Neural progenitor cell (in vitro differentiated cells): Measurements from ENCODE around the gene LIN7B. TPM values are rescaled to one million over a fixed set of nuclear protein-coding genes. Genes with fewer than 3 reads are reported as not detected.

Experiments
- DNase-seq: peaks from one replicate; pipeline ENCODE4 v3.0.0-alpha.2; 2016; ENCODE audit warnings: low spot score
- H2AFZ ChIP-seq: fragments of 200-600 bp; sonication (generic); replicated peaks from 2 replicates; pipeline ENCODE4 v1.6.1; 2016; ENCODE audit warnings: antibody characterized with exemption
- H3F3A ChIP-seq: fragments of 200-600 bp; sonication (generic); 2 replicates; pipeline ENCODE4 v1.6.1; 2016; ENCODE audit warnings: antibody characterized with exemption, low read depth
- H3K27ac ChIP-seq: fragments of 200-600 bp; sonication (generic); 2 replicates; pipeline ENCODE4 v1.5.1; 2016; ENCODE audit warnings: mild to moderate bottlenecking
- H3K27me3 ChIP-seq: fragments of 200-600 bp; sonication (generic); 2 replicates; pipeline ENCODE4 v1.6.1; 2016; ENCODE audit warnings: mild to moderate bottlenecking, moderate library complexity
- H3K36me3 ChIP-seq: fragments of 200-600 bp; sonication (generic); 2 replicates; pipeline ENCODE4 v1.5.1; 2016
- H3K4me1 ChIP-seq: fragments of 200-600 bp; sonication (generic); 2 replicates; pipeline ENCODE4 v1.6.1; 2016; ENCODE audit warnings: mixed run types
- H3K4me2 ChIP-seq: fragments of 200-600 bp; sonication (generic); 2 replicates; pipeline ENCODE4 v1.6.1; 2016
- H3K4me3 ChIP-seq: fragments of 200-600 bp; sonication (generic); 2 replicates; pipeline ENCODE4 v1.5.1; 2016
- H3K79me2 ChIP-seq: fragments of 200-600 bp; sonication (generic); 2 replicates; pipeline ENCODE4 v1.6.1; 2016; ENCODE audit warnings: low read depth
- H3K9ac ChIP-seq: fragments of 200-600 bp; sonication (generic); 2 replicates; pipeline ENCODE4 v1.6.1; 2016
- H3K9me3 ChIP-seq: fragments of 200-600 bp; sonication (generic); 2 replicates; pipeline ENCODE4 v1.5.1; 2016; ENCODE audit warnings: low read depth
- H4K20me1 ChIP-seq: fragments of 200-600 bp; sonication (generic); 2 replicates; pipeline ENCODE4 v1.6.1; 2016; ENCODE audit warnings: low read depth
- H3K27ac Mint-ChIP-seq: 3 replicates; pipeline ENCODE4 v1.8.0; 2021; ENCODE audit warnings: mixed read lengths
- H3K27me3 Mint-ChIP-seq: 2 replicates; pipeline ENCODE4 v1.8.0; 2022; ENCODE audit warnings: low read depth, mild to moderate bottlenecking, inconsistent platforms, moderate library complexity, mixed read lengths; ENCODE audit not compliant: insufficient read depth
- H3K36me3 Mint-ChIP-seq: 3 replicates; pipeline ENCODE4 v1.8.0; 2021; ENCODE audit warnings: mixed read lengths
- H3K4me1 Mint-ChIP-seq: 3 replicates; pipeline ENCODE4 v1.8.0; 2021; ENCODE audit warnings: mixed read lengths
- H3K4me3 Mint-ChIP-seq: 3 replicates; pipeline ENCODE4 v1.8.0; 2021; ENCODE audit warnings: mild to moderate bottlenecking, moderate library complexity, mixed read lengths
- H3K9me3 Mint-ChIP-seq: 3 replicates; pipeline ENCODE4 v1.8.0; 2020; ENCODE audit warnings: mixed read lengths
- EZH2 ChIP-seq: fragments of 200-600 bp; sonication (generic); IDR thresholded peaks from 2 replicates; pipeline ENCODE4 v1.6.1; 2017; ENCODE audit warnings: antibody characterized with exemption, mild to moderate bottlenecking, moderate library complexity
- EZH2phosphoT487 ChIP-seq: fragments of 200-600 bp; sonication (generic); IDR thresholded peaks from 2 replicates; pipeline ENCODE4 v1.6.1; 2017; ENCODE audit warnings: antibody characterized with exemption
- total RNA-seq: library from RNA; depleted of rRNA; stranded (reverse); fragments of >200 nt; gene quantifications from 2 replicates; pipeline ENCODE4 v1.2.3, GENCODE V29; 2015; ENCODE audit warnings: low replicate concordance
- TF ChIP-seq, protein P1 (sequence below): fragments of 200-600 bp; sonication (generic); IDR thresholded peaks from 2 replicates; pipeline ENCODE4 v1.5.1; 2017; ENCODE audit warnings: antibody characterized with exemption, mild to moderate bottlenecking

LIN7B gene
- total RNA-seq, 1 donor from 2014 or later: 9.7 TPM

DNA sequence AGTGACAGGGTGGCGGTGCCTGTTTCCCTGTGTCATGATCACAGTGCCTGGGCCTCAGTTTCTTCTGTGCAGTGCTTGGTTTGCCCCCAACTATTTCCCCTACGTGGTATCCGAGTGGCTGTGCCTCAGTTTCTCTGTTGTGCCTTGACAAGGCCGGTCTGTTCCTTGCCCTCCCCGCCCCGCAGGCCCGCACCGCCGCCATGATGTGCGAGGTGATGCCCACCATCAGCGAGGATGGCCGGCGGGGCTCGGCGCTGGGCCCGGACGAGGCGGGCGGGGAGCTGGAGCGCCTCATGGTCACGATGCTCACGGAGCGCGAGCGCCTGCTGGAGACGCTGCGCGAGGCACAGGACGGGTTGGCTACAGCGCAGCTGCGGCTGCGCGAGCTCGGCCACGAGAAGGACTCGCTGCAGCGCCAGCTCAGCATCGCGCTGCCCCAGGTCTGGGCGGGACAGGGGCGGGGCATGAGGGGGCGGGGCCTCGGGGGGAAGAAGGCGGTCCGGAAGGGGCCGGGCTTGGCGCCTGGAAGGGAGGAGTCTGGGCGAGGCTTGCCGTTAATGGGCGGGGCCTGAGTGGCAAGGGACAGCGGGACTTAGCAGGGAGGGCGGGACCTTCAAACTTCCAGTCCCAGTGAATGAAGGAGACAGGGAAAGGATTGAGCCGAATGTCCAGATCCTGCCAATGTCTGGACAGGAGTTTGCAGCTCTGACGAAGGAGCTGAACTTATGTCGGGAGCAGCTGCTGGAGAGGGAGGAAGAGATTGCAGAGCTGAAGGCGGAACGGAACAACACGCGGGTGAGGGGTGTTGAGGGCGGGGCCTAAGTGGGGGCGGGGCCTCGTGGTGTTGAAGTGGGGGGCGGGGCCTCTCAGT lies 13.7 kb downstream of the LIN7B start:
- H3F3A ChIP-seq: peaks cover 18% of the 10 kb centered on the region
- no peaks in the 10 kb centered on the region for H4K20me1 ChIP-seq
- no peaks in the 10 kb centered on the region for H3K36me3 ChIP-seq
- H3K9ac ChIP-seq: no peak overlapping the region
- H3K4me3 ChIP-seq: peak overlapping the region; percentile 39
- H3K27ac ChIP-seq: no peak overlapping the region
- Mint-ChIP-seq H3K9me3 (peaks cover 2% of the 10 kb centered on the region), H3K36me3 (peaks cover 5% of the 10 kb centered on the region), H3K4me1 (peaks cover 18% of the 10 kb centered on the region), H3K27ac (no peak overlapping the region), H3K27me3 (peaks cover 15% of the 10 kb centered on the region), H3K4me3 (peak overlapping the region; percentile 89)
- peak overlapping the region; percentile 70 for H3K4me2 ChIP-seq
- peaks cover 11% of the 10 kb centered on the region for H3K27me3 ChIP-seq
- H2AFZ ChIP-seq: peak overlapping the region; percentile 89
- TF ChIP-seq, protein P1, sequence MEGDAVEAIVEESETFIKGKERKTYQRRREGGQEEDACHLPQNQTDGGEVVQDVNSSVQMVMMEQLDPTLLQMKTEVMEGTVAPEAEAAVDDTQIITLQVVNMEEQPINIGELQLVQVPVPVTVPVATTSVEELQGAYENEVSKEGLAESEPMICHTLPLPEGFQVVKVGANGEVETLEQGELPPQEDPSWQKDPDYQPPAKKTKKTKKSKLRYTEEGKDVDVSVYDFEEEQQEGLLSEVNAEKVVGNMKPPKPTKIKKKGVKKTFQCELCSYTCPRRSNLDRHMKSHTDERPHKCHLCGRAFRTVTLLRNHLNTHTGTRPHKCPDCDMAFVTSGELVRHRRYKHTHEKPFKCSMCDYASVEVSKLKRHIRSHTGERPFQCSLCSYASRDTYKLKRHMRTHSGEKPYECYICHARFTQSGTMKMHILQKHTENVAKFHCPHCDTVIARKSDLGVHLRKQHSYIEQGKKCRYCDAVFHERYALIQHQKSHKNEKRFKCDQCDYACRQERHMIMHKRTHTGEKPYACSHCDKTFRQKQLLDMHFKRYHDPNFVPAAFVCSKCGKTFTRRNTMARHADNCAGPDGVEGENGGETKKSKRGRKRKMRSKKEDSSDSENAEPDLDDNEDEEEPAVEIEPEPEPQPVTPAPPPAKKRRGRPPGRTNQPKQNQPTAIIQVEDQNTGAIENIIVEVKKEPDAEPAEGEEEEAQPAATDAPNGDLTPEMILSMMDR: peak; percentile 25
- no peak for TF ChIP-seq EZH2
- H3K4me1 ChIP-seq: no peaks in the 10 kb centered on the region
- H3K9me3 ChIP-seq: no peaks in the 10 kb centered on the region
- peak; percentile 97 for DNase-seq
- no peaks in the 10 kb centered on the region for H3K79me2 ChIP-seq

DNA sequence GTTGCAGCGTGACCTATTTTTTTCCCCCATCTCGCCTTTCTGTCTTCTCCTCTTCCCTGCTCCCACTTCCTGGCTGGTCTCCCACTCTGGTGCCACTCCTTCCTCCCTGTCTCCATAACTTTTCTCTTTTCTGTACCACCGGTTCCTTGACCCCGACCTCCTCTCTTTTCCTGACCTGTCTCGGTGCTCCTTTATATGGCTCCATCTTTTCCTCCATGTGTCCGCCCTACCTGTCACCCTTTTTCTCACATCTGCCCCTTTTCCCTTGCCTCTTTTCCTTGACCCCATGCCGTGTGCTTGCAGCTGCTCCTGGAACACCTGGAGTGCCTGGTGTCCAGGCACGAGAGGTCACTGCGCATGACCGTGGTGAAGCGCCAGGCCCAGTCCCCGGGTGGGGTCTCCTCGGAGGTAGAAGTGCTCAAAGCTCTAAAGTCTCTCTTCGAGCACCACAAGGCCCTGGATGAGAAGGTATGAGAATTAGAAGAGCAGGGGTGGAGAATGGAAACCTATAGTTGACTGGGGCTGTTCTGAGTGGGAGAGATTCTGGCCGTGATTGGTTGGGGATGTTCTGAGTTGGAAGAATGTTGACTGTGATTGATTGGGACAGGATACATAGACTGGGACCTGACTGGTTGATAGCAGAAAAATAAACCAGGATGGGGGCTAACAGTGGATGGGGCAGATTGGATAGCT lies 14.5 kb downstream of the LIN7B start:
- H3K27me3 ChIP-seq: peaks cover 3% of the 10 kb centered on the region
- no peak overlapping the region for H3K27ac ChIP-seq
- peaks cover 5% of the 10 kb centered on the region for H3K36me3 Mint-ChIP-seq
- peak overlapping the region; percentile 32 for H3K4me2 ChIP-seq
- H4K20me1 ChIP-seq: no peaks in the 10 kb centered on the region
- TF ChIP-seq EZH2: no peak
- TF ChIP-seq EZH2phosphoT487: no peak
- TF ChIP-seq, protein P1: no peak
- H3K27ac Mint-ChIP-seq: no peak overlapping the region
- peaks cover 2% of the 10 kb centered on the region for H3K9me3 Mint-ChIP-seq
- peaks cover 26% of the 10 kb centered on the region for H3F3A ChIP-seq
- H3K4me3 ChIP-seq: peak overlapping the region; percentile 39
- peak overlapping the region; percentile 89 for H3K4me3 Mint-ChIP-seq
- peaks cover 18% of the 10 kb centered on the region for H3K4me1 Mint-ChIP-seq
- no peaks in the 10 kb centered on the region for H3K79me2 ChIP-seq
- no peak overlapping the region for H3K9ac ChIP-seq
- no peak for DNase-seq
- no peaks in the 10 kb centered on the region for H3K9me3 ChIP-seq
- no peaks in the 10 kb centered on the region for H3K36me3 ChIP-seq
- H3K4me1 ChIP-seq: no peaks in the 10 kb centered on the region
- peak overlapping the region; percentile 67 for H2AFZ ChIP-seq
- peaks cover 13% of the 10 kb centered on the region for H3K27me3 Mint-ChIP-seq

DNA sequence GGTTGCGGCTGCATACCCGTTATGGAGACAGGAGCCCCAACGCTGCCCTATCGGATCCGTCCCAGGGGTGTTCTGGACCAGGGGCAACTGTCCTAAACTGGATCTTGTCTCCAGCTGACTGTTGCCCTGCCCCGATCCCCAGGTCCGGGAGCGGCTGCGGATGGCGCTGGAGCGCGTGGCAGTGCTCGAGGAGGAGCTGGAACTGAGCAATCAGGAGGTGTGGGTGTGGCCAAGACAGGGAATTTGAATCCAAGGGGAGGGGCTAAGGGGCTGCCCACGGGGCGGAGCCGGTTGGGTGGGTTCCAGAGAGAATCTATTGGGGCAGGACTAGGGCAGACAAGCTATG lies 15.0 kb downstream of the LIN7B start:
- Histone ChIP-seq H3F3A (peaks cover 31% of the 10 kb centered on the region), H3K27ac (no peak overlapping the region), H3K4me2 (peak overlapping the region; percentile 32), H3K4me3 (peak overlapping the region; percentile 39), H2AFZ (no peak overlapping the region), H3K4me1 (no peaks in the 10 kb centered on the region), H3K36me3 (no peaks in the 10 kb centered on the region), H4K20me1 (no peaks in the 10 kb centered on the region), H3K9ac (no peak overlapping the region), H3K27me3 (no peaks in the 10 kb centered on the region), H3K9me3 (no peaks in the 10 kb centered on the region), H3K79me2 (no peaks in the 10 kb centered on the region)
- Mint-ChIP-seq H3K4me3 (peak overlapping the region; percentile 89), H3K9me3 (peaks cover 2% of the 10 kb centered on the region), H3K27ac (no peak overlapping the region), H3K36me3 (peaks cover 7% of the 10 kb centered on the region), H3K4me1 (peaks cover 18% of the 10 kb centered on the region), H3K27me3 (peaks cover 10% of the 10 kb centered on the region)
- TF ChIP-seq EZH2phosphoT487 (no peak), EZH2 (no peak)
- TF ChIP-seq, protein P1: no peak
- DNase-seq: peak; percentile 68
